Effector CD8-positive, alpha-beta T cell (primary cell): ENCODE data around the gene CYP39A1.

Source experiments
- DNase-seq: peaks from one replicate; lab custom pipeline; 2025; lab: John Stamatoyannopoulos, UW

CYP39A1 gene

GRCh38 chr6:46590765-46591164, 61.9 kb downstream of the CYP39A1 start:
- no peak for DNase-seq

- no peak for DNase-seq
Observed at GRCh38 chr6:46586906-46587305, 65.7 kb downstream of the CYP39A1 start.

GRCh38 chr6:46584586-46584985, 68.0 kb downstream of the CYP39A1 start:
- no peak for DNase-seq

- no peak for DNase-seq
Observed at GRCh38 chr6:46583721-46584120, 68.9 kb downstream of the CYP39A1 start.

GRCh38 chr6:46583081-46583480, 69.5 kb downstream of the CYP39A1 start:
- no peak for DNase-seq

GRCh38 chr6:46581459-46582177, 71.0 kb downstream of the CYP39A1 start:
- DNase-seq, result no peak

GRCh38 chr6:46575530-46575929, 77.1 kb downstream of the CYP39A1 start:
- DNase-seq, result no peak

- no peak for DNase-seq
Observed at GRCh38 chr6:46573140-46573539, 79.5 kb downstream of the CYP39A1 start.

GRCh38 chr6:46565531-46565930, 87.1 kb downstream of the CYP39A1 start:
- no peak for DNase-seq

GRCh38 chr6:46563924-46564323, 88.7 kb downstream of the CYP39A1 start:
- DNase-seq, result no peak

GRCh38 chr6:46556053-46556452, 96.6 kb downstream of the CYP39A1 start:
- DNase-seq, result no peak

- DNase-seq, result no peak
Observed at GRCh38 chr6:46555129-46555528, 97.5 kb downstream of the CYP39A1 start.

- no peak for DNase-seq
Observed at GRCh38 chr6:46549155-46549554, 103.5 kb downstream of the CYP39A1 start.

GRCh38 chr6:46541556-46541955, 111.1 kb downstream of the CYP39A1 start:
- no peak for DNase-seq

- DNase-seq, result no peak
Observed at GRCh38 chr6:46539866-46540265, 112.8 kb downstream of the CYP39A1 start.

- no peak for DNase-seq
Observed at GRCh38 chr6:46538800-46539480, 113.7 kb downstream of the CYP39A1 start.

- DNase-seq, result no peak
Observed at GRCh38 chr6:46530896-46531295, 121.7 kb downstream of the CYP39A1 start.

- DNase-seq, result no peak
Observed at GRCh38 chr6:46528961-46529750, 123.5 kb downstream of the CYP39A1 start.

GRCh38 chr6:46526607-46527006, 126.0 kb downstream of the CYP39A1 start:
- DNase-seq, result no peak

GRCh38 chr6:46525583-46525982, 127.0 kb downstream of the CYP39A1 start:
- no peak for DNase-seq

GRCh38 chr6:46521464-46521971, 131.1 kb downstream of the CYP39A1 start:
- no peak for DNase-seq

- DNase-seq, result no peak
Observed at GRCh38 chr6:46517202-46517601, 135.4 kb downstream of the CYP39A1 start.

GRCh38 chr6:46513533-46513932, 139.1 kb downstream of the CYP39A1 start:
- no peak for DNase-seq
